Keratinocyte (primary cell): ENCODE measurements around the gene CLSTN2. TPM values are rescaled to one million over a fixed set of nuclear protein-coding genes. Genes with fewer than 3 reads are reported as not detected.

Source experiments
- DNase-seq: peaks from one replicate; pipeline ENCODE4 v3.0.0-alpha.2; 2011; ENCODE audit warnings: low read depth, missing footprints, low spot score
- FAIRE-seq: peaks from 2 replicates; lab custom pipeline; 2011; peaks lifted over from hg19 to GRCh38; lab: Jason Lieb, UNC
- H2AFZ ChIP-seq: 2 replicates; pipeline ENCODE4 v1.6.0; 2012; ENCODE audit warnings: low read length, control low read depth, inconsistent platforms; ENCODE audit not compliant: control insufficient read depth
- H3K27ac ChIP-seq: 2 replicates; pipeline ENCODE4 v1.5.1; 2011; ENCODE audit warnings: low read length; ENCODE audit not compliant: control insufficient read depth, insufficient read depth
- H3K27me3 ChIP-seq: 3 replicates; pipeline ENCODE4 v1.6.0; 2011; ENCODE audit warnings: low read length; ENCODE audit not compliant: control insufficient read depth, insufficient read depth; ENCODE audit errors: extremely low read depth
- H3K36me3 ChIP-seq, 2 experiments: 2 replicates in 1 of 2; 3 replicates in 1 of 2; pipeline ENCODE4 v1.5.1; 2011; ENCODE audit warnings: low read length in 2 of 2, mild to moderate bottlenecking in 1 of 2; ENCODE audit not compliant: control insufficient read depth in 2 of 2, insufficient read depth in 2 of 2; ENCODE audit errors: extremely low read depth in 1 of 2
- H3K4me1 ChIP-seq: 3 replicates; pipeline ENCODE4 v1.5.1; 2011; ENCODE audit warnings: low read length; ENCODE audit not compliant: control insufficient read depth, insufficient read depth; ENCODE audit errors: extremely low read depth
- H3K4me2 ChIP-seq: 3 replicates; pipeline ENCODE4 v1.6.0; 2011; ENCODE audit warnings: low read depth, low read length; ENCODE audit not compliant: control insufficient read depth, insufficient read depth; ENCODE audit errors: extremely low read depth
- H3K4me3 ChIP-seq, 3 experiments: fragments of 200-600 bp in 1 of 3; sonication (generic) in 1 of 3; 2 replicates in 2 of 3; 3 replicates in 1 of 3; pipeline ENCODE4 v1.5.1; 2011 to 2016; ENCODE audit warnings: low read length in 3 of 3, mild to moderate bottlenecking in 3 of 3, control low read depth in 2 of 3, inconsistent platforms in 1 of 3, low read depth in 1 of 3, mixed read lengths in 1 of 3, mixed run types in 1 of 3, moderate library complexity in 1 of 3; ENCODE audit not compliant: control insufficient read depth in 2 of 3, insufficient read depth in 2 of 3; ENCODE audit errors: extremely low read depth in 1 of 3
- H3K79me2 ChIP-seq: 2 replicates; pipeline ENCODE4 v1.6.0; 2012; ENCODE audit warnings: low read length; ENCODE audit not compliant: control insufficient read depth, insufficient read depth
- H3K9ac ChIP-seq: 3 replicates; pipeline ENCODE4 v1.6.0; 2011; ENCODE audit warnings: low read length; ENCODE audit not compliant: control insufficient read depth, insufficient read depth; ENCODE audit errors: extremely low read depth
- H3K9me1 ChIP-seq: 3 replicates; pipeline ENCODE4 v1.6.0; 2011; ENCODE audit warnings: low read length; ENCODE audit not compliant: control insufficient read depth, insufficient read depth; ENCODE audit errors: extremely low read depth
- H3K9me3 ChIP-seq: 2 replicates; pipeline ENCODE4 v1.5.1; 2012; ENCODE audit warnings: low read depth, low read length; ENCODE audit not compliant: control insufficient read depth
- H4K20me1 ChIP-seq: 3 replicates; pipeline ENCODE4 v1.6.0; 2011; ENCODE audit warnings: low read length; ENCODE audit not compliant: control insufficient read depth, insufficient read depth; ENCODE audit errors: extremely low read depth
- CTCF ChIP-seq, 3 experiments: IDR thresholded peaks in 1 of 3; conservative IDR thresholded peaks in 1 of 3; optimal IDR thresholded peaks in 1 of 3; 2 replicates in 2 of 3; 3 replicates in 1 of 3; pipeline versions ENCODE3 to v1.5.1; 2011; ENCODE audit warnings: low read length in 3 of 3, mild to moderate bottlenecking in 3 of 3, moderate library complexity in 2 of 3, control low read depth in 1 of 3, inconsistent platforms in 1 of 3; ENCODE audit not compliant: insufficient read depth in 2 of 3; ENCODE audit errors: extremely low read depth in 1 of 3
- EZH2 ChIP-seq: IDR thresholded peaks from one replicate; pipeline ENCODE4 v1.6.1; 2012; ENCODE audit warnings: inconsistent platforms, mild to moderate bottlenecking, low read length, moderate library complexity
- dilution Hi-C: fragments of 300-500 bp; cut with MboI; formaldehyde crosslinking; loops from one replicate; pipeline ENCODE4 v1.7.0; 2020; ENCODE audit warnings: low sequenced_read_pairs; ENCODE audit not compliant: extremely low pct_ligation_motif_present
- polyA plus RNA-seq, 5 experiments: library from polyadenylated mRNA; depleted of rRNA in 3 of 5; stranded (reverse) in 3 of 5; stranded (forward) in 1 of 5; unstranded in 1 of 5; fragments of >200 nt; gene quantifications; 1 replicate in 1 of 5; 2 replicates in 3 of 5; 3 replicates in 1 of 5; pipeline versions ENCODE4 v1.2.1 to v1.2.3, GENCODE V29; 2011 to 2012; ENCODE audit warnings: missing spikeins in 2 of 5, low read depth in 1 of 5, low replicate concordance in 1 of 5

Gene CLSTN2
- polyA plus RNA-seq, 1 donor (not counting 4 experiments of a cell fraction or from before 2014, with no cell fraction given), result 0.09 TPM

- Histone ChIP-seq H3K36me3 (no peaks in the 10 kb centered on the region), H3K4me1 (peaks cover 13% of the 10 kb centered on the region), H3K4me3 (no peak overlapping the region), H3K9ac (no peak overlapping the region), H3K79me2 (no peaks in the 10 kb centered on the region), H3K9me3 (no peaks in the 10 kb centered on the region), H3K27me3 (no peaks in the 10 kb centered on the region), H3K4me2 (no peak overlapping the region), H4K20me1 (no peaks in the 10 kb centered on the region), H2AFZ (no peak overlapping the region), H3K27ac (no peak overlapping the region), H3K9me1 (no peaks in the 10 kb centered on the region)
- FAIRE-seq (no peak), DNase-seq (no peak)
- no peak for TF ChIP-seq CTCF (optimal IDR thresholded peaks at IDR 0.05 in 1 of 3, IDR thresholded peaks at IDR 0.05 in 1 of 3, conservative IDR thresholded peaks at IDR 0.05 in 1 of 3; ENCODE audit: extremely low read depth in 1 of 3, insufficient read depth in 2 of 3, low read length in 3 of 3)
- no peak for TF ChIP-seq EZH2
- dilution Hi-C loops, result no loop called here
These were observed 667.8 kb downstream of the CLSTN2 start for GRCh38 chr3:140602781-140603180.

- no peak for FAIRE-seq
- H3K4me3 ChIP-seq, result no peak overlapping the region
- no peak overlapping the region for H3K9ac ChIP-seq
- no peaks in the 10 kb centered on the region for H3K79me2 ChIP-seq
- no peaks in the 10 kb centered on the region for H3K9me1 ChIP-seq
- no peaks in the 10 kb centered on the region for H3K36me3 ChIP-seq
- no peak for DNase-seq
- H2AFZ ChIP-seq, result no peak overlapping the region
- H3K4me1 ChIP-seq, result peaks cover 11% of the 10 kb centered on the region
- no peaks in the 10 kb centered on the region for H3K27me3 ChIP-seq
- no peak for TF ChIP-seq CTCF (optimal IDR thresholded peaks at IDR 0.05 in 1 of 3, IDR thresholded peaks at IDR 0.05 in 1 of 3, conservative IDR thresholded peaks at IDR 0.05 in 1 of 3; ENCODE audit: extremely low read depth in 1 of 3, insufficient read depth in 2 of 3, low read length in 3 of 3)
- no peak for TF ChIP-seq EZH2
- no peaks in the 10 kb centered on the region for H4K20me1 ChIP-seq
- no peak overlapping the region for H3K27ac ChIP-seq
- dilution Hi-C loops, result no loop called here
- H3K9me3 ChIP-seq, result no peaks in the 10 kb centered on the region
- H3K4me2 ChIP-seq, result no peak overlapping the region
These were observed 668.8 kb downstream of the CLSTN2 start for GRCh38 chr3:140603766-140604165.
